ENCODE results near the gene GSAP.

GSAP gene

DNA sequence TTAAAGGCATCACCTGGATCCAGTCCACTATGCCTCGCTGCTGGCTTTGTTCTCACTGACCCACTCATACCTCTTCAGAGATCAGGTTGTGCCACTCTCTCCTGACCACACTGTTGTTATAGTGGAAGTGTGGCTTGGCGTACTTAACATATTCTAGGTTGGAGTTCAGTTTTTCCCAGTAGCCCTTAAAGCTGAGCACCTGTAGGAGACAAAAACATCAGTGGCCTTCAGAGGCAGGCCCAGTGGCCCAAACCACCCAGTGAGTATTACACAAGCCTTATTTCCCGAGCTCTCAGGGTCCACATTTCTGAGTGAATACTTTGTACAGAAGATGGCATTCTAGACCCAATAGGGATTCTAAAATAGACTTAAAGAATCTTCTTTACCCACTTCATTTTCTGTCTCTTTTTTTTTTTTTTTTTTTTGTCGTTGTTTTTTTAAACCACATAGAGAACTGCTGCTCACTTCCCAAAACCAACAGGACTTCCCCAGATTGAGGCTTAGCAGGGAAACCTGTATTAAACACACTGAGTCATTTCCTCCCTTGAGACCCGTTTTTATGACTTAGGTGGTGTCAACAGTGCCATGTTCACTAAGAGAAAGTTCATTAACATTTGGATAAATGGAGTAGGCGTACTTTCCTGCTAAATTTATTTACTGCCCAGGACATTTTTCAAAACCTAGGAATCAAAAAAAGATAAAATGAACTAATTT lies 85.8 kb downstream of the GSAP start:
- DNase-seq (ENCODE audit: low read depth in 1 of 2, low spot score in 1 of 2): peak in 1 of 2 donors; percentile 27

GRCh38 chr7:77329466-77330168 lies 86.5 kb downstream of the GSAP start:
- DNase-seq (ENCODE audit: low read depth in 1 of 2, low spot score in 1 of 2): no peak

GRCh38 chr7:77328669-77329068 lies 87.5 kb downstream of the GSAP start:
- DNase-seq (ENCODE audit: low read depth in 1 of 2, low spot score in 1 of 2): no peak

DNA sequence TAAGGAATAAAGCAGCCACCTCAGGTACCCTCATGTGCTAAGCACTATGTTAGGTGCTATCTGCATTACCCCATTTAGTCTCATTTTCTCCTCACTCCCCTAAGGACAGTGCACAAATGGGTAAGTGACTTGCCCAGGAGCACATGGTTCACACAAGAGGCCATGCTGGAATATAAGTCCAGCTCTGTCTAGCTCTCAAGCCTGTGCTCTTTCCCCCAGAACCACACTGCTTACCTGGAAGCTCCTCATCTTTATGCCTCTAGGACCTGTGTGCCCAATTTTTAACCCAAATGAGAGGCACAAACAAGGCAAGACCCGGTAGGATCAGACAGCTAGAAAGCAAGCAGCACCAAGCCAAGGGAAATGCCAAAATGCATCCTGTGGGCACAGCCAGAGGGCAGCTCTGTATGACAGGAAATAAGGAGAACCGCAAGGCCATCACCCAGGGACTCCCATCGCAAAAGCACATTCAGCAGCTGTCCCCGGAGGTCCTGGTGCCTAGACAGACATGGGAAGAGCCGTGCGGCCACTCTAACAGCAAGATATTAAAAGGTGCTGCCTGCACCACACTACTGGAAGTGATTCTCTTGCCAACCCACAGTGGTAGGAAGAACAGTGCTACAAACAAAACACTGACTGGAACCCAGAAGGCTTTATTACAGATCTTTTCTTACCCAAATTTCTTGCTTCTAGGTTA lies 88.1 kb downstream of the GSAP start:
- DNase-seq (ENCODE audit: low read depth in 1 of 2, low spot score in 1 of 2): no peak

DNA sequence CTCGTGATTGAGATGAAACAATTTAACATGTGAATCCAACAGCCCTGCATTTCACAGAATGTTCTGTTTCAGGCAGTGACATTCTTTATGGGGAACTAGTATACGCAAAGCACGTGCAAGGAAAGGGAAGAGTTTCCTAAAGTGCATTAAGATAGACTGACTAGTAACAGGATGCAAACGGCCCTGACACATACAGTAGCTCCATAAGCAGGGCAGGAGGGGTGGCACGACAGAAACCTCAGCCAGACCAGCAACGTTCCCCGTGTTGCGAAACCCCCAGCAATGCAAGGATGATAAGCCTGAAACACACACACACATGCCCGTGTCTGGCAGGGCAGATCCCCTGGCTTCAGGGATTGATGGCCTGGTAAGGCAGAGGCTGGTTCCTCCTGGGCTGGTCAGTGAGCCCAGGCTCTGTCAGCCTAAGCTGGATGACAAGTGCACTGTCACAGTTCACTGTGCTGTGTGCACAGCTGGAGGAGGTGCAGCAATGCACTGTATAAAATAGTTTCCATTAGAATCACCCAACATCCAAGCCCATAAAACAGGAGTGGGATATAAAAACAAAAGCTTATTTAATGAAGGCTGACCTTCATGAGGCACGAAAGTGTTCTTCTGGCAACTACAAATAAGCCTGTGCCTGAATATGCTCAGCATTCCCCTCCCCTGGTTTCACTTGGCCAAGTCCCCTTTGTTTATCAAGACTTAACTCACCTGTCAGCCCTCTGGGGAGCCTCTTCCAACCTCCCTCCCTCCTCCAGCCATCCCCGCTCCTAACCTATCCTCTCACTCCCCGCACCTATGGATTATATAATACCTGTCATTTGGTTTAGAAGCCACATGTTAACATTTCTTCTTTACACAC lies 88.8 kb downstream of the GSAP start:
- no peak for DNase-seq (ENCODE audit: low read depth in 1 of 2, low spot score in 1 of 2)

GRCh38 chr7:77326131-77326530 lies 90.0 kb downstream of the GSAP start:
- DNase-seq (ENCODE audit: low read depth in 1 of 2, low spot score in 1 of 2): no peak

DNA sequence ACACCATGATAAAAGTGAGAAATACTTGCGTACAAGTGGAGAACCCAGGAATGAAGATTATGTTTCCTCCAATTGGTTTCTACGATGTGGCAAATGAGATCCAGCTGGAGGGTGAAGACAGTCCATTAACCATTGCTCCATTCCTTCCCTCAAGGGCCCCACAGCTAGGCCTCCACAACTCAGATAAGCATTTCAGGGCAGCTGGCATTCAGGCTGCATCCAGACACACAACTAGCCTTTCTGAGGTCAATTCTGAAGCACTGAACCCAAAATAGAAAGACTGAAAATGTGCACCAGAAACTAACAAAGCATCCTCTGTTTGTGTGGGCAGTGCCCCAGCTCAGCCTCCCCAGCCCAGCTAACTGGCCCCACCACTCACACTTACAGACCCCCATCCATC lies 94.8 kb downstream of the GSAP start:
- DNase-seq (ENCODE audit: low read depth in 1 of 2, low spot score in 1 of 2): no peak

- no peak for DNase-seq (ENCODE audit: low read depth in 1 of 2, low spot score in 1 of 2)
Measured at GRCh38 chr7:77320714-77321113, 95.4 kb downstream of the GSAP start.

DNA sequence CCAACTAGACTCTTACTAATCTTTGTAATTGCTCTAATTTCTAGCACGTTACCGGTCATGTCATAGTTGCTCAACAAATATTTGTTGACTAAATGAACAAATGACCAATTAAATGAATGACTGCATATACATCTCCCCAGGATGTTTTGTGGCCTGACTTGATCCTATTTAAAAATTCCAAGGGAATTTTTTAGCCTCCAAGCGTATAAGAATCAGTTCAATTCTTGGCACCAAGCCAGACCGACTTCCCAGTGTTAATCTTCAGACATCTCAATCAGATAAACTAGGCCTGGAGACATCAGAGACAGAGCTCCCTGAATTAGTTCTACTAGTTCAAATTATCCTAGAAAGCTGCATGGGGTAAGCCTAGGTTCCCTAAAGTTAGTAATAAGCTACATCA lies 96.0 kb downstream of the GSAP start:
- no peak for DNase-seq (ENCODE audit: low read depth in 1 of 2, low spot score in 1 of 2)

DNA sequence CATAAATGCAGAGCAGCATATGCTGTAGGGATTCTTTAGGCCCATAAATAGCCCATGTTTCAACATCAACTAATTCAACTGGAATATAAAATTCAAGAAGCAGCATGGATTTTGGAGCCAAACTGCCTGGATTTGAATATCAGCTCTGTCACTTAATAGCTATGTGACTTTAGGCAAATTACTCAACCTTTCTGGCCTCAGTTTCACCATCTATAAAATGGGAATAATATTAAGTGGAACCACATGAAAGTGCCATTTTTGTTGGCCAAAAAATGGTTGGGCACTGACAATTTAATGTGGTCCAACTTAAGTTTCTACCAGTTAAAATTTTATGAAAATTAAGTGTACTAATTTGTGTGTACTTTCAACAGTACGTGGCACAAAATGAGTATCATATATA lies 98.1 kb downstream of the GSAP start:
- no peak for DNase-seq (ENCODE audit: low read depth in 1 of 2, low spot score in 1 of 2)

GRCh38 chr7:77316219-77316978 lies 99.8 kb downstream of the GSAP start:
- DNase-seq (ENCODE audit: low read depth in 1 of 2, low spot score in 1 of 2): no peak

DNA sequence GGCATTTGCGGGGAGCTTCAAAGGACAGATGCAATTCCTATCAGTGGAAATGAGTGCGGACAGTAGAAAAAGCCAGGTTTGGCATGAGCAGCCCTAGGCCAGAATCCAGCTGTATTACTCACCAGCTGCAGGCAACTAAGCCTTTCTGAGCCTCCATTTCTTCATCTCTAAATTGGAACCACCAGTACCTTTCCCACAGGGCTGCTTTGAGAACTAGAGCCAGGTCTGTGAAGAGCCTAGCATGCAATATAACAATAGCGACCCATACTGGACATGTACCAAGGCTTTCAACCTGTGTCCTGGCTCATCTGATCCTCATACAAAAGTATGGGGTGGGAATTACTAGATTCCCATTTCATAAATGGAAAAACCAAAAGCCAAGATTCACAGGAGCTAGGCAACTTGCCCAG lies 101.0 kb downstream of the GSAP start:
- DNase-seq (ENCODE audit: low read depth in 1 of 2, low spot score in 1 of 2): no peak

GRCh38 chr7:77313876-77314480 lies 102.2 kb downstream of the GSAP start:
- no peak for DNase-seq (ENCODE audit: low read depth in 1 of 2, low spot score in 1 of 2)

GRCh38 chr7:77313085-77313484 lies 103.1 kb downstream of the GSAP start:
- no peak for DNase-seq (ENCODE audit: low read depth in 1 of 2, low spot score in 1 of 2)

GRCh38 chr7:77310982-77311381 lies 105.2 kb downstream of the GSAP start:
- DNase-seq (ENCODE audit: low read depth in 1 of 2, low spot score in 1 of 2): no peak

GRCh38 chr7:77309714-77310220 lies 106.4 kb downstream of the GSAP start:
- DNase-seq (ENCODE audit: low read depth in 1 of 2, low spot score in 1 of 2): no peak

DNA sequence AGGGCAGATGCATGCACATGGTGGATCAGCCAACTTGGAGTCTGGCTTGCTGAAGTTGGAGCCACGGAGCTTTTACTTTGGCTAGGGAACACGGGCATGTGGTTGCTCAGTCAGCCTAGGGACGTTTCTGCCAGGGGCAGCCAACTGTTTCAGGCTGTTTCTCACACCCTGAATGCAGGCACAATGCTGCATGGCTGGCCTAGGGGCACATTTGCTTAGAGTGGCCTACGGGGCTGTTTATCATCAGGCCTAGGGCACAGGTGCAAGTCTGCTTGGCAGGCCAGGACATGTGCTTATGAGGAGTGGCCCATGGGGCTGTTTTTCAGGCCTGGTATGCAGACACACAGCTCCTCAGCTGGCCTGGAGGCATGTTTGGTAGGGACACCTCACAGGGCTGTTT lies 107.4 kb downstream of the GSAP start:
- no peak for DNase-seq (ENCODE audit: low read depth in 1 of 2, low spot score in 1 of 2)

DNA sequence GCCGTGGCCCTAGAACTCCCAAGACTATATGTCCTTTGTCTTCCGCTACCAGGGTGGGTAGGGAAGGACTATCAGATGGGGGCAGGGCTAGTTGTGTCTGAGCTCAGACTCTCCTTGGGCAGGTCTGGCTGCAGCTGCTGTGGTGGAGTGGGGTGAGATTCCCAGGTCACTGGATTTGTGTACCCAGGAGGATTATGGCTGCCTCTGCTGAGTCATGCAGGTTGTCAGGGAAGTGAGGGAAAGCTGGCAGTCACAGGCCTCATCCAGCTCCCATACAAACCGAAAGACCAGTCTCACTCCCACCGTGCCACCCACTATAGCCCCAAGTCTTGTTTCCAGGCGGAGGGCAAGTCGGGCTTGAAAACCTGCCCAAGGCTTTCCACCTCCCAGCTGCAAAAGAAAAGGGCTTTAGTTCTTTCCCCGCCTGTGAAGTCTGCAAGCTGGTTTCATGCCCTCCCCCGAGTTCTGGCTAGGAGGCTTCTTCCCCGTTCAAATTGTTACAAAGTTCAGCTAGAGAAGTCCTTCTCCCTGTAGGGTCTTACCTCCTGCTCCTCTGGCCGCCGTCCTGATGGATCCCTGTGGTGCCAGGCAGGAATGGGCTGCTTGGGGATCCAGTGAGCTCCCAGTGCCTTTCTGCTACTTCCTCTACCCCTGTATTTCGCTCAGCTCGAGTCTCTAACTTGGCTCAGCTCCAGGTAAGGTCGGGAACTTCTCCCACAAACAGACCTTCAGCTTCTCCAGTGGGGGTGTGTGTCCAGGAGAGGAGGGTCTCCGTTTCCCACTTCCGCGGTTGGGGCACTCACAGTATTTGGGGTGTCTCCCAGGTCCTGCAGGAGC lies 109.7 kb downstream of the GSAP start:
- no peak for DNase-seq (ENCODE audit: low read depth in 1 of 2, low spot score in 1 of 2)

GRCh38 chr7:77295549-77295948 lies 120.6 kb downstream of the GSAP start:
- DNase-seq (ENCODE audit: low read depth in 1 of 2, low spot score in 1 of 2): no peak
